HepG2 (cell line): ENCODE data around the gene RASD1. TPM values are rescaled to one million over a fixed set of nuclear protein-coding genes. Genes with fewer than 3 reads are reported as not detected.
A peak's percentile ranks its signal among the peaks of the same experiment; 100 is the strongest.

ENCODE experiments used
- CCAR2 ChIP-seq: fragments of 200-400 bp; formaldehyde crosslinking; optimal IDR thresholded peaks from 2 replicates; pipeline ENCODE3; 2018; ENCODE audit warnings: low read depth, mild to moderate bottlenecking, low read length, moderate library complexity
- CEBPG ChIP-seq: IDR thresholded peaks from 2 replicates; pipeline ENCODE4 v1.6.1; 2016
- FOSL1 ChIP-seq: sonication (generic); formaldehyde crosslinking; IDR thresholded peaks from 2 replicates; pipeline ENCODE4 v1.9.0; 2021; ENCODE audit warnings: missing genetic modification reagents, borderline replicate concordance
- FOXM1 ChIP-seq: sonication (generic); formaldehyde crosslinking; IDR thresholded peaks from 2 replicates; pipeline ENCODE4 v1.5.0; 2020; ENCODE audit warnings: missing genetic modification reagents
- MNT ChIP-seq: fragments of 450-650 bp; IDR thresholded peaks from 2 replicates; pipeline ENCODE4 v1.6.1; 2016
- SMAD3 ChIP-seq: sonication (generic); formaldehyde crosslinking; IDR thresholded peaks from 2 replicates; pipeline ENCODE4 v1.4.0; 2020; ENCODE audit warnings: missing genetic modification reagents
- TBX3 ChIP-seq: fragments of 450-650 bp; IDR thresholded peaks from 2 replicates; pipeline ENCODE4 v1.6.1; 2017; ENCODE audit warnings: antibody characterized with exemption, mild to moderate bottlenecking, inconsistent platforms, borderline replicate concordance
- TGIF2 ChIP-seq: IDR thresholded peaks from 2 replicates; pipeline ENCODE4 v1.6.1; 2016; ENCODE audit warnings: control low read depth, missing compliant biosample characterization
- ZBTB2 ChIP-seq: sonication (generic); formaldehyde crosslinking; IDR thresholded peaks from 2 replicates; pipeline ENCODE4 v1.8.0; 2022; ENCODE audit warnings: low read depth, missing genetic modification reagents
- ZNF18 ChIP-seq: sonication (generic); formaldehyde crosslinking; IDR thresholded peaks from 2 replicates; pipeline ENCODE4 v1.8.0; 2022; ENCODE audit warnings: mild to moderate bottlenecking, missing genetic modification reagents; ENCODE audit not compliant: insufficient replicate concordance
- ZNF24 ChIP-seq: fragments of 450-650 bp; IDR thresholded peaks from 2 replicates; pipeline ENCODE4 v1.6.1; 2017; ENCODE audit warnings: antibody characterized with exemption, mild to moderate bottlenecking
- ZNF431 ChIP-seq: sonication (generic); formaldehyde crosslinking; IDR thresholded peaks from 2 replicates; pipeline ENCODE4 v1.9.0; 2022; ENCODE audit warnings: missing genetic modification reagents, low read depth, mild to moderate bottlenecking, borderline replicate concordance
- ZNF574 ChIP-seq: sonication (generic); formaldehyde crosslinking; IDR thresholded peaks from 2 replicates; pipeline ENCODE4 v1.4.0; 2020; ENCODE audit warnings: missing genetic modification reagents
- ZNF710 ChIP-seq: sonication (generic); formaldehyde crosslinking; IDR thresholded peaks from 2 replicates; pipeline ENCODE4 v1.5.0; 2020; ENCODE audit warnings: mild to moderate bottlenecking, missing genetic modification reagents, borderline replicate concordance
- ZNF761 ChIP-seq: sonication (generic); formaldehyde crosslinking; conservative IDR thresholded peaks from 2 replicates; pipeline ENCODE4 v1.4.0; 2020; ENCODE audit warnings: mild to moderate bottlenecking, missing genetic modification reagents
- ZSCAN5A ChIP-seq: sonication (generic); formaldehyde crosslinking; IDR thresholded peaks from 2 replicates; pipeline ENCODE4 v1.8.0; 2022; ENCODE audit warnings: mild to moderate bottlenecking, missing genetic modification reagents, borderline replicate concordance
- polyA plus RNA-seq, 8 experiments: library from polyadenylated mRNA; depleted of rRNA in 3 of 8; stranded (reverse) in 7 of 8; unstranded in 1 of 8; fragments of >200 nt; fragmentation: Illumina TruSeq in 4 of 8; extraction: Trizol in 4 of 8; gene quantifications; 2 replicates each; pipeline versions ENCODE4 v1.2.1 to v1.2.3, GENCODE V29; 2011 to 2016; ENCODE audit warnings: low read depth in 4 of 8, missing spikeins in 1 of 8, mixed read lengths in 1 of 8; ENCODE audit not compliant: insufficient read depth in 1 of 8
- total RNA-seq, 5 experiments: library from RNA; depleted of rRNA; stranded (reverse); fragments of >200 nt; fragmentation: Illumina TruSeq; extraction: Trizol; gene quantifications; 2 replicates each; pipeline ENCODE4 v1.2.3, GENCODE V29; 2016; ENCODE audit warnings: low read depth in 1 of 5

RASD1 gene
- total and polyA plus RNA-seq, 2 of the 13 experiments (the other 11 are each of a cell fraction or from before 2014, with no cell fraction given): 1.6 to 4.2 TPM

GRCh38 chr17:17462048-17462824, 34.0 kb downstream of the RASD1 start (continued):
- TF ChIP-seq FOSL1 (CRISPR knock-in tag) (no peak), TBX3 (no peak), ZNF431 (peak; percentile 89; the same call in 1 of the 2 replicates), ZNF574 (CRISPR knock-in tag) (peak; percentile 55; the same call in 1 of the 2 replicates), ZSCAN5A (no peak), ZNF18 (peak; percentile 80), CCAR2 (no peak), CEBPG (CRISPR knock-in tag) (peak; percentile 53; the same call in 1 of the 2 replicates), MNT (no peak), ZNF710 (peak; percentile 59; the same call in 1 of the 2 replicates), TGIF2 (no peak), FOXM1 (CRISPR knock-in tag) (no peak), SMAD3 (CRISPR knock-in tag) (no peak), ZNF761 (CRISPR knock-in tag) (no peak), ZBTB2 (CRISPR knock-in tag) (no peak), ZNF24 (no peak)
